Smooth muscle cell (in vitro differentiated cells): ENCODE measurements around the gene ZACN. TPM values are rescaled to one million over a fixed set of nuclear protein-coding genes. Genes with fewer than 3 reads are reported as not detected.

Experiments
- DNase-seq: peaks from one replicate; lab custom pipeline; 2025; ENCODE audit not compliant: unreplicated experiment; lab: John Stamatoyannopoulos, UW
- H2AFZ ChIP-seq: fragments of 200-600 bp; sonication (generic); 2 replicates; pipeline ENCODE4 v1.6.0; 2016; ENCODE audit warnings: antibody characterized with exemption, low read depth, mild to moderate bottlenecking
- H3F3A ChIP-seq: fragments of 200-600 bp; sonication (generic); 2 replicates; pipeline ENCODE4 v1.6.0; 2017; ENCODE audit warnings: antibody characterized with exemption, low read depth
- H3K27ac ChIP-seq: fragments of 200-600 bp; sonication (generic); 2 replicates; pipeline ENCODE4 v1.5.1; 2016; ENCODE audit warnings: low read depth, mild to moderate bottlenecking
- H3K27me3 ChIP-seq: fragments of 200-600 bp; sonication (generic); 2 replicates; pipeline ENCODE4 v1.6.1; 2016; ENCODE audit warnings: low read depth, mild to moderate bottlenecking
- H3K36me3 ChIP-seq: fragments of 200-600 bp; sonication (generic); 2 replicates; pipeline ENCODE4 v1.5.1; 2016; ENCODE audit warnings: low read depth
- H3K4me1 ChIP-seq: fragments of 200-600 bp; sonication (generic); 2 replicates; pipeline ENCODE4 v1.5.1; 2016; ENCODE audit warnings: low read depth
- H3K4me2 ChIP-seq: fragments of 200-600 bp; sonication (generic); 2 replicates; pipeline ENCODE4 v1.6.0; 2016; ENCODE audit warnings: mild to moderate bottlenecking
- H3K4me3 ChIP-seq: fragments of 200-600 bp; sonication (generic); 2 replicates; pipeline ENCODE4 v1.5.1; 2016; ENCODE audit warnings: mild to moderate bottlenecking
- H3K79me2 ChIP-seq: fragments of 200-600 bp; sonication (generic); 2 replicates; pipeline ENCODE4 v1.6.0; 2016; ENCODE audit warnings: low read depth, mild to moderate bottlenecking
- H3K9ac ChIP-seq: fragments of 200-600 bp; sonication (generic); 2 replicates; pipeline ENCODE4 v1.6.0; 2016; ENCODE audit warnings: low read depth
- H3K9me3 ChIP-seq: fragments of 200-600 bp; sonication (generic); replicated peaks from 2 replicates; pipeline ENCODE4 v1.5.1; 2016; ENCODE audit warnings: low read depth
- H4K20me1 ChIP-seq: fragments of 200-600 bp; sonication (generic); 2 replicates; pipeline ENCODE4 v1.6.0; 2016; ENCODE audit warnings: low read depth
- WGBS: methylation state at CpG from one replicate; pipeline ENCODE4 v1.1.7; 2016; ENCODE audit warnings: low lambda C conversion rate; 5-methylcytosine and 5-hydroxymethylcytosine counted together
- polyA plus RNA-seq: library from polyadenylated mRNA; unstranded; fragments of >200 nt; fragmentation: Nextera tagmentation; extraction: Ambion mirVana; gene quantifications from 2 replicates; pipeline ENCODE4 v1.2.1, GENCODE V29; 2016
- total RNA-seq: library from RNA; depleted of rRNA; stranded (reverse); fragments of >200 nt; gene quantifications from 2 replicates; pipeline ENCODE4 v1.2.3, GENCODE V29; 2014
- TF ChIP-seq, protein P1 (sequence below): fragments of 200-600 bp; sonication (generic); IDR thresholded peaks from 2 replicates; pipeline ENCODE4 v1.5.1; 2017; ENCODE audit warnings: borderline replicate concordance, mild to moderate bottlenecking, antibody characterized with exemption; ENCODE audit not compliant: insufficient read depth, poor library complexity, severe bottlenecking

ZACN gene
- total and polyA plus RNA-seq, 2 experiments from 2014 or later, result 3.4 TPM; not detected in 1

- peak within 1 kb of the TSS; percentile 89 for H3K4me2 ChIP-seq
- no peaks in the 10 kb centered on the region for H3K9me3 ChIP-seq
- H3K9ac ChIP-seq, result peak within 1 kb of the TSS; percentile 94
- TF ChIP-seq, protein P1, sequence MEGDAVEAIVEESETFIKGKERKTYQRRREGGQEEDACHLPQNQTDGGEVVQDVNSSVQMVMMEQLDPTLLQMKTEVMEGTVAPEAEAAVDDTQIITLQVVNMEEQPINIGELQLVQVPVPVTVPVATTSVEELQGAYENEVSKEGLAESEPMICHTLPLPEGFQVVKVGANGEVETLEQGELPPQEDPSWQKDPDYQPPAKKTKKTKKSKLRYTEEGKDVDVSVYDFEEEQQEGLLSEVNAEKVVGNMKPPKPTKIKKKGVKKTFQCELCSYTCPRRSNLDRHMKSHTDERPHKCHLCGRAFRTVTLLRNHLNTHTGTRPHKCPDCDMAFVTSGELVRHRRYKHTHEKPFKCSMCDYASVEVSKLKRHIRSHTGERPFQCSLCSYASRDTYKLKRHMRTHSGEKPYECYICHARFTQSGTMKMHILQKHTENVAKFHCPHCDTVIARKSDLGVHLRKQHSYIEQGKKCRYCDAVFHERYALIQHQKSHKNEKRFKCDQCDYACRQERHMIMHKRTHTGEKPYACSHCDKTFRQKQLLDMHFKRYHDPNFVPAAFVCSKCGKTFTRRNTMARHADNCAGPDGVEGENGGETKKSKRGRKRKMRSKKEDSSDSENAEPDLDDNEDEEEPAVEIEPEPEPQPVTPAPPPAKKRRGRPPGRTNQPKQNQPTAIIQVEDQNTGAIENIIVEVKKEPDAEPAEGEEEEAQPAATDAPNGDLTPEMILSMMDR, result no peak
- peaks cover 3% of the 10 kb centered on the region for H3K36me3 ChIP-seq
- peak within 1 kb of the TSS; percentile 53 for H2AFZ ChIP-seq
- peaks cover 45% of the 10 kb centered on the region for H4K20me1 ChIP-seq
- H3F3A ChIP-seq, result no peaks in the 10 kb centered on the region
- peak within 1 kb of the TSS; percentile 91 for H3K4me3 ChIP-seq
- H3K27ac ChIP-seq, result peak within 1 kb of the TSS; percentile 54
- WGBS, result under 1% methylated on average over 57 of the region's 57 CpGs
- peaks cover 40% of the 10 kb centered on the region for H3K27me3 ChIP-seq
- peaks cover 41% of the 10 kb centered on the region for H3K79me2 ChIP-seq
- DNase-seq, result peak; percentile 72
- H3K4me1 ChIP-seq, result peaks cover 19% of the 10 kb centered on the region
These were observed 6.7 kb upstream of the ZACN start, which contains the start of gene SRP68 for GRCh38 chr17:76072148-76072858. TSS of gene SRP68 (minus strand) at chr17:76072517. CDS start at chr17:76072491, 26 bp downstream.

DNA sequence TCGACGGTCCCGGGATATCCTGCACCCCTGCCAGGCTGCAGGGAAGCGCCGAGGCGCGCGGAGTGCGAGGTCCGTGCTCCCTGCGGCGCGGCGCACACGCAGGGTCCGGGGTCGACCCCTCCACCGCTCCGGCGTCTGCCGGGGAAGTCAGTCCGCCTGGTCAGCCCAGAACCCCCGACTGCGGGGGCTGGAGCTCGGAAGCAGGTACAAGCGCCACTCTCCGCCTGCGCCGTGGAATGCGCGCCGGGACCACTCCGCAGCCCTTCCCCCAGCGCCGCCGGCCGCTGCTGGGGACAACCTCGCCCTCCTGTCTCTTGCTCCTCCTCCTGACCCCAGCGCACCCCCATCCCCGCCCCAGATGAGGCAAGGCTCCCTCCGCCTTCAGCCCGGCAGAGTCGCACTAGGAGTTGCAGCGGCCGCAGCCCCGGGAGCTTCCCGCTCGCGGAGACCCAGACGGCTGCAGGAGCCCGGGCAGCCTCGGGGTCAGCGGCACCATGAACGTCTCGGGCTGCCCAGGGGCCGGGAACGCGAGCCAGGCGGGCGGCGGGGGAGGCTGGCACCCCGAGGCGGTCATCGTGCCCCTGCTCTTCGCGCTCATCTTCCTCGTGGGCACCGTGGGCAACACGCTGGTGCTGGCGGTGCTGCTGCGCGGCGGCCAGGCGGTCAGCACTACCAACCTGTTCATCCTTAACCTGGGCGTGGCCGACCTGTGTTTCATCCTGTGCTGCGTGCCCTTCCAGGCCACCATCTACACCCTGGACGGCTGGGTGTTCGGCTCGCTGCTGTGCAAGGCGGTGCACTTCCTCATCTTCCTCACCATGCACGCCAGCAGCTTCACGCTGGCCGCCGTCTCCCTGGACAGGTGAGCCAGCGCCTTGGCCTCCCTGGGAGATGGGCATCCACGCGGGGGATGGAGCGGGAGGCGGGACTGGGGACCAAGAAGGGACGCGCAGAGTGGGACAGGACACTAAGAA, 4.3 kb upstream of the ZACN start, which contains the start of gene GALR2:
Gene GALR2 (plus strand): TSS at position 392 of the 974 bp plus-strand sequence. CDS start 103 bp downstream, at position 495.
- no peaks in the 10 kb centered on the region for H3K36me3 ChIP-seq
- no peak within 1 kb of the TSS for H3K9ac ChIP-seq
- peaks cover 22% of the 10 kb centered on the region for H4K20me1 ChIP-seq
- H2AFZ ChIP-seq, result no peak within 1 kb of the TSS
- TF ChIP-seq, protein P1, result no peak
- H3K4me3 ChIP-seq, result no peak within 1 kb of the TSS
- H3K4me2 ChIP-seq, result peak within 1 kb of the TSS; percentile 54
- H3F3A ChIP-seq, result no peaks in the 10 kb centered on the region
- WGBS, result 5% methylated on average over 81 of the region's 92 CpGs
- peaks cover 27% of the 10 kb centered on the region for H3K79me2 ChIP-seq
- DNase-seq, result no peak
- peaks cover 19% of the 10 kb centered on the region for H3K4me1 ChIP-seq
- H3K27ac ChIP-seq, result no peak within 1 kb of the TSS
- no peaks in the 10 kb centered on the region for H3K9me3 ChIP-seq
- H3K27me3 ChIP-seq, result peaks cover 64% of the 10 kb centered on the region

GRCh38 chr17:76075364-76076145, 3.4 kb upstream of the ZACN start:
- H3K9ac ChIP-seq, result no peak overlapping the region
- H3K4me1 ChIP-seq, result peaks cover 21% of the 10 kb centered on the region
- H3F3A ChIP-seq, result no peaks in the 10 kb centered on the region
- H3K4me2 ChIP-seq, result no peak overlapping the region
- no peak overlapping the region for H2AFZ ChIP-seq
- 12% methylated on average over 46 of the region's 48 CpGs for WGBS
- no peak overlapping the region for H3K4me3 ChIP-seq
- no peak for DNase-seq
- H3K36me3 ChIP-seq, result no peaks in the 10 kb centered on the region
- peaks cover 13% of the 10 kb centered on the region for H4K20me1 ChIP-seq
- TF ChIP-seq, protein P1, result no peak
- no peak overlapping the region for H3K27ac ChIP-seq
- peaks cover 18% of the 10 kb centered on the region for H3K79me2 ChIP-seq
- peaks cover 70% of the 10 kb centered on the region for H3K27me3 ChIP-seq
- no peaks in the 10 kb centered on the region for H3K9me3 ChIP-seq
